Measurements from ENCODE around the gene BRD1.

The BRD1 gene

GRCh38 chr22:49728570-49729271, 99.0 kb downstream of the BRD1 start:
- DNase-seq (ENCODE audit: low read depth in 2 of 2) = no peak

GRCh38 chr22:49727881-49728569, 99.6 kb downstream of the BRD1 start:
- DNase-seq (ENCODE audit: low read depth in 2 of 2) = no peak

- DNase-seq (ENCODE audit: low read depth in 2 of 2) = no peak
These were observed 100.3 kb downstream of the BRD1 start for GRCh38 chr22:49727191-49727880.

GRCh38 chr22:49726701-49727101, 101.0 kb downstream of the BRD1 start:
- no peak for DNase-seq (ENCODE audit: low read depth in 2 of 2)

GRCh38 chr22:49726022-49726681, 101.5 kb downstream of the BRD1 start:
- no peak for DNase-seq (ENCODE audit: low read depth in 2 of 2)

GRCh38 chr22:49725516-49725915, 102.2 kb downstream of the BRD1 start:
- no peak for DNase-seq (ENCODE audit: low read depth in 2 of 2)

GRCh38 chr22:49724893-49725489, 102.7 kb downstream of the BRD1 start:
- peak; percentile 24 to 43 for DNase-seq (ENCODE audit: low read depth in 2 of 2)

- no peak for DNase-seq (ENCODE audit: low read depth in 2 of 2)
These were observed 103.4 kb downstream of the BRD1 start for GRCh38 chr22:49724030-49724892.

GRCh38 chr22:49723478-49724029, 104.1 kb downstream of the BRD1 start:
- DNase-seq (ENCODE audit: low read depth in 2 of 2) = no peak
